Tibial nerve (tissue), 4 donors: ENCODE results near the gene SFTPB. TPM values are rescaled to one million over a fixed set of nuclear protein-coding genes. Genes with fewer than 3 reads are reported as not detected.

Experiments used
- DNase-seq, 2 donors: peaks; one replicate each; pipeline ENCODE4 v3.0.0-alpha.2; 2019; ENCODE audit warnings: low spot score in 2 of 2
- H3K27ac ChIP-seq, 4 donors: fragments of 200-600 bp; sonication (generic) in 3 of 4; one replicate each; pipeline ENCODE4 v1.5.1; 2017 to 2019; ENCODE audit warnings: mild to moderate bottlenecking in 1 of 4
- H3K27me3 ChIP-seq, 2 donors: fragments of 200-600 bp; sonication (generic) in 1 of 2; one replicate each; pipeline versions ENCODE4 v1.5.1 to v1.6.0; 2017 to 2019
- H3K36me3 ChIP-seq, 3 donors: fragments of 200-600 bp; sonication (generic); one replicate each; pipeline ENCODE4 v1.5.1; 2018 to 2019
- H3K4me1 ChIP-seq, 4 donors: fragments of 200-600 bp; sonication (generic) in 3 of 4; one replicate each; pipeline ENCODE4 v1.5.1; 2017 to 2019
- H3K4me3 ChIP-seq, 4 donors: fragments of 200-600 bp; sonication (generic) in 3 of 4; one replicate each; pipeline ENCODE4 v1.5.1; 2017 to 2019; ENCODE audit warnings: mild to moderate bottlenecking in 1 of 4, moderate library complexity in 1 of 4
- H3K9me3 ChIP-seq, 4 donors: fragments of 200-600 bp; sonication (generic) in 3 of 4; one replicate each; pipeline ENCODE4 v1.5.1; 2017 to 2019
- CTCF ChIP-seq, 5 experiments: fragments of 200-600 bp in 3 of 5; fragments of 450-650 bp in 2 of 5; sonication (generic) in 3 of 5; IDR thresholded peaks; one replicate each; pipeline ENCODE4 v1.5.1; 2016 to 2019; ENCODE audit warnings: antibody characterized with exemption in 5 of 5, mild to moderate bottlenecking in 3 of 5, moderate library complexity in 2 of 5
- EP300 ChIP-seq, 2 donors: sonication (generic); formaldehyde crosslinking; IDR thresholded peaks; one replicate each; pipeline ENCODE4 v1.6.1; 2017; ENCODE audit warnings: antibody characterized with exemption in 2 of 2, mild to moderate bottlenecking in 1 of 2
- POLR2A ChIP-seq, 2 donors: fragments of 450-650 bp; IDR thresholded peaks; one replicate each; pipeline ENCODE4 v1.6.1; 2017; ENCODE audit warnings: antibody characterized with exemption in 2 of 2, mild to moderate bottlenecking in 2 of 2, moderate library complexity in 2 of 2
- WGBS, 2 donors: methylation state at CpG; one replicate each; pipeline ENCODE4 v1.1.5; 2018; 5-methylcytosine and 5-hydroxymethylcytosine counted together
- total RNA-seq, 4 donors: library from RNA; depleted of rRNA; stranded (reverse); fragments of >200 nt; gene quantifications; one replicate each; pipeline ENCODE4 v1.1.0, GENCODE V29; 2016

The SFTPB gene
- total RNA-seq, 4 donors from 2014 or later, result not detected

GRCh38 chr2:85699325-85699724 lies 31.3 kb upstream of the SFTPB start:
- Histone ChIP-seq H3K9me3 (no peaks in the 10 kb centered on the region), H3K27ac (no peak overlapping the region), H3K4me3 (no peak overlapping the region), H3K36me3 (no peaks in the 10 kb centered on the region), H3K27me3 (no peaks in the 10 kb centered on the region), H3K4me1 (peaks cover 0 to 4% (median 0%) of the 10 kb centered on the region in 4 donors)
- 100% methylated on average over 1 of the region's 1 CpG for WGBS, 2 donors
- DNase-seq, result no peak
- no peak for TF ChIP-seq EP300 (IDR thresholded peaks at IDR 0.05)
- no peak for TF ChIP-seq CTCF (IDR thresholded peaks at IDR 0.05)
- no peak for TF ChIP-seq POLR2A (IDR thresholded peaks at IDR 0.05)

- Histone ChIP-seq H3K4me1 (peaks cover 0 to 4% (median 0%) of the 10 kb centered on the region in 4 donors), H3K36me3 (no peaks in the 10 kb centered on the region), H3K4me3 (no peak overlapping the region), H3K27me3 (no peaks in the 10 kb centered on the region), H3K9me3 (no peaks in the 10 kb centered on the region), H3K27ac (no peak overlapping the region)
- TF ChIP-seq CTCF (IDR thresholded peaks at IDR 0.05) (no peak), POLR2A (IDR thresholded peaks at IDR 0.05) (no peak), EP300 (IDR thresholded peaks at IDR 0.05) (no peak)
- DNase-seq, result no peak
- WGBS, 2 donors, result 70 to 82% methylated on average over 8 of the region's 8 CpGs
These were observed 30.9 kb upstream of the SFTPB start for GRCh38 chr2:85698880-85699254.

- H3K36me3 ChIP-seq, result no peaks in the 10 kb centered on the region
- H3K9me3 ChIP-seq, result no peaks in the 10 kb centered on the region
- H3K4me1 ChIP-seq, result peaks cover 0 to 4% (median 0%) of the 10 kb centered on the region in 4 donors
- no peak for TF ChIP-seq CTCF (IDR thresholded peaks at IDR 0.05)
- no peak for TF ChIP-seq EP300 (IDR thresholded peaks at IDR 0.05)
- no peak for TF ChIP-seq POLR2A (IDR thresholded peaks at IDR 0.05)
- H3K27me3 ChIP-seq, result no peaks in the 10 kb centered on the region
- no peak overlapping the region for H3K4me3 ChIP-seq
- 61 to 71% methylated on average over 9 to 11 of the region's 11 CpGs for whole genome bisulfite sequencing, 2 donors
- DNase-seq, result no peak
- H3K27ac ChIP-seq, result no peak overlapping the region
These were observed 30.3 kb upstream of the SFTPB start for GRCh38 chr2:85698184-85698879.

- Histone ChIP-seq H3K36me3 (no peaks in the 10 kb centered on the region), H3K4me1 (peaks cover 0 to 4% (median 0%) of the 10 kb centered on the region in 4 donors), H3K4me3 (no peak overlapping the region), H3K27me3 (no peaks in the 10 kb centered on the region), H3K27ac (no peak overlapping the region), H3K9me3 (no peaks in the 10 kb centered on the region)
- no peak for DNase-seq
- WGBS, 2 donors, result 43 to 46% methylated on average over 2 of the region's 2 CpGs
- TF ChIP-seq POLR2A (IDR thresholded peaks at IDR 0.05) (no peak), EP300 (IDR thresholded peaks at IDR 0.05) (no peak), CTCF (IDR thresholded peaks at IDR 0.05) (no peak)
These were observed 29.7 kb upstream of the SFTPB start for GRCh38 chr2:85697716-85698115.

- peaks cover 0 to 2% (median 0%) of the 10 kb centered on the region in 4 donors for H3K4me1 ChIP-seq
- H3K9me3 ChIP-seq, result no peaks in the 10 kb centered on the region
- H3K27ac ChIP-seq, result no peak overlapping the region
- 81 to 89% methylated on average over 3 of the region's 3 CpGs for WGBS, 2 donors
- no peak for DNase-seq
- no peaks in the 10 kb centered on the region for H3K36me3 ChIP-seq
- TF ChIP-seq EP300 (IDR thresholded peaks at IDR 0.05) (no peak), CTCF (IDR thresholded peaks at IDR 0.05) (no peak), POLR2A (IDR thresholded peaks at IDR 0.05) (no peak)
- H3K4me3 ChIP-seq, result no peak overlapping the region
- no peaks in the 10 kb centered on the region for H3K27me3 ChIP-seq
These were observed 29.1 kb upstream of the SFTPB start for GRCh38 chr2:85697096-85697495.
